Measurements from ENCODE around the gene UBE3A. TPM values are rescaled to one million over a fixed set of nuclear protein-coding genes. Genes with fewer than 3 reads are reported as not detected.

UBE3A gene
- total and polyA plus RNA-seq, 8 donors, result 8.9 to 48.9 (median 39.0) TPM

DNA sequence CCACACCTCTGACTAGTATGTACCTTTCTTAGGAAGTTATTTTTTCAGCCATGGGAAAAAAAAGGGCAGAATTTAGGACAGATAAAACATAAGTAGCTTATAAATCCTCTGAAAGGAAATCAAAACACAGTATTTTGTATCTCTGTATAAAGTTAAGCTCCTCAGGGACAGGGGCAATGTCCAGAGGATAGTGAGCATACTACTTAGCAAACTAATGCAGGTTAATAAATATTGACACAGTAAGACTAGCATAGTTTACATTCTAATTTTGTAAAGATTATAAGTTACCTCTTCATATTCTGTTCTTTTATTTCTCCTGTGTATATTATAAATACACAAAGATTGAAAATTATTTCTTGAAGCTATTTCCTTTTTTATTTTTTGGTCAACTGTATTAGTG lies 2.1 kb downstream of the UBE3A start:
- TF ChIP-seq, protein P1, sequence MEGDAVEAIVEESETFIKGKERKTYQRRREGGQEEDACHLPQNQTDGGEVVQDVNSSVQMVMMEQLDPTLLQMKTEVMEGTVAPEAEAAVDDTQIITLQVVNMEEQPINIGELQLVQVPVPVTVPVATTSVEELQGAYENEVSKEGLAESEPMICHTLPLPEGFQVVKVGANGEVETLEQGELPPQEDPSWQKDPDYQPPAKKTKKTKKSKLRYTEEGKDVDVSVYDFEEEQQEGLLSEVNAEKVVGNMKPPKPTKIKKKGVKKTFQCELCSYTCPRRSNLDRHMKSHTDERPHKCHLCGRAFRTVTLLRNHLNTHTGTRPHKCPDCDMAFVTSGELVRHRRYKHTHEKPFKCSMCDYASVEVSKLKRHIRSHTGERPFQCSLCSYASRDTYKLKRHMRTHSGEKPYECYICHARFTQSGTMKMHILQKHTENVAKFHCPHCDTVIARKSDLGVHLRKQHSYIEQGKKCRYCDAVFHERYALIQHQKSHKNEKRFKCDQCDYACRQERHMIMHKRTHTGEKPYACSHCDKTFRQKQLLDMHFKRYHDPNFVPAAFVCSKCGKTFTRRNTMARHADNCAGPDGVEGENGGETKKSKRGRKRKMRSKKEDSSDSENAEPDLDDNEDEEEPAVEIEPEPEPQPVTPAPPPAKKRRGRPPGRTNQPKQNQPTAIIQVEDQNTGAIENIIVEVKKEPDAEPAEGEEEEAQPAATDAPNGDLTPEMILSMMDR (IDR thresholded peaks at IDR 0.05), result no peak
- H3K27me3 ChIP-seq, result no peaks in the 10 kb centered on the region
- FAIRE-seq (no peak), DNase-seq (no peak), ATAC-seq (no peak)
- no peaks in the 10 kb centered on the region for H3K9me3 ChIP-seq
- no peaks in the 10 kb centered on the region for H3K36me3 ChIP-seq
- intact Hi-C loops (cut with DNase I), result no loop called here
- peaks cover 0 to 20% (median 11%) of the 10 kb centered on the region in 3 donors for H3K4me1 ChIP-seq
- no peak overlapping the region for H3K27ac ChIP-seq
- peak overlapping the region in 1 of 4 donors; percentile 96 for H3K4me3 ChIP-seq

DNA sequence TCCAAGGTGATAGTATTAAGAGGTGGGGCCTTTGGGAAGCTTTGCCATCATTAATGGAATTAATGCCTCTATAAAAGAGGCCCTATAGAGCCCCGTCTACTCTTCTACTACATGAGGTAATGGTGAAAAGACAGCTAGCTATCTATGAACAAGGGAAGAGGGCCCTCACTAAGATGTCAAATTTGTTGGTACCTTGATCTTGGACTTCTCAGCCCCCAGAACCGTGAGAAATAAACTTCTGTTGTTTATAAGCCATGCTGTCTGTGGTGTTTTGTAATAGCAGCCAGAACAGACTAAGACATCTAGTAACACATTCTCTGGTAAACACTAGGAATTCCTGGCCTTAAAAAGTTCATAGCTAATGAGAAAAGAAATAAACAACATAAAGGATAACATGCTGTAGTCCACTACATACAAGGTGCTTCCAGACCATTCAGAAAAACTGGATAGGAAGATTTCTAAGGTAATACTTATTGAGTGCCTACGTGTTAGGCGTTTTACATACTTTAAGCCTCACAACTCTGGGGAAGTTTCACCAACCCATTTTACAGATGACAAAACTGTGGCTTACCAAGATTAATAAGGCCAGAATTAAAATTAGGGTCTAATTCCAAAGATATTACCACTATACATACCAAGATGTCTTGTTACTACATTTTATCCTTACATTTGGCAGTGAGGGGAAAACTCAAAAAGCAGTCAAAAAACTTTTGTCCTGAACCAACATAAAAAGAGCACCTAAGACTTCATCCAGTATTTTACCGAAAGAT lies 3.2 kb downstream of the UBE3A start:
- no peaks in the 10 kb centered on the region for H3K36me3 ChIP-seq
- TF ChIP-seq, protein P1 (IDR thresholded peaks at IDR 0.05), result no peak
- no peaks in the 10 kb centered on the region for H3K9me3 ChIP-seq
- no peak overlapping the region for H3K27ac ChIP-seq
- H3K4me1 ChIP-seq, result peaks cover 0 to 20% (median 12%) of the 10 kb centered on the region in 3 donors
- WGBS, 2 donors, result 89 to 92% methylated on average over 5 of the region's 5 CpGs
- FAIRE-seq (no peak), DNase-seq (no peak), ATAC-seq (no peak)
- H3K27me3 ChIP-seq, result no peaks in the 10 kb centered on the region
- H3K4me3 ChIP-seq, result no peak overlapping the region
- intact Hi-C loops (cut with DNase I), result no loop called here

DNA sequence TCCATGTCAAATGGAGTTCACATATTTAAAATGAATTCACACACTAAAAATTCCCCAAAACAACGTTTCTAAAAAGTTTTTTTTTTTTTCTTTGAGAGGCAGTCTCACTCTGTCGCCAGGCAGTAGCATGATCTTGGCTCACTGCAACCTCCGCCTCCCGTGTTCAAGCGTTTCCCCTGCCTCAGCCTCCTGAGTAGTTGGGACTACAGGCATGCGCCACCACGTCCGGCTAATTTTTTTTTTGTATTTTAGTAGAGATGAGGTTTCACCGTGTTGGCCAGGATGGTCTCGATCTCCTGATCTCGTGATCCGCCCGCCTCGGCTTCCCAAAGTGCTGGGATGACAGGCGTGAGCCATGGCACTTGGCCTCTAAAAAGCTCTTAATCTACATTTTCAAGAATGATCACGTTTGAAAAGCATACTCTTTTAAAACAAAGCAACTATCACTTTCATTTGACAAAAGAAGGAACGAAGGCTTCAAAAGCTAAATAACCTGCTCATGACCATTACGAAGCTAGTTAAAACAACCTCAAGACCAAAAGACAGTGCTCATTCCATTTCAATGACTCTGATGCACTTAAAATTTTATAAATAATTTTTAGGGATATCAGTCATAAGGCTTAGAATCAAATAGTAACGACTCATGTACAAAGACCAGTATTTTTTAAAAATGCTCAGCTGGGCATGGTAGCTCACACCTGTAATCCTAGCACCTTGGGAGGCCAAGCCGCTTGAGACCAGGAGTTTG lies 5.5 kb downstream of the UBE3A start:
- TF ChIP-seq, protein P1 (IDR thresholded peaks at IDR 0.05), result no peak
- WGBS, 2 donors, result 83 to 85% methylated on average over 20 of the region's 20 CpGs
- intact Hi-C loops (cut with DNase I), result no loop called here

DNA sequence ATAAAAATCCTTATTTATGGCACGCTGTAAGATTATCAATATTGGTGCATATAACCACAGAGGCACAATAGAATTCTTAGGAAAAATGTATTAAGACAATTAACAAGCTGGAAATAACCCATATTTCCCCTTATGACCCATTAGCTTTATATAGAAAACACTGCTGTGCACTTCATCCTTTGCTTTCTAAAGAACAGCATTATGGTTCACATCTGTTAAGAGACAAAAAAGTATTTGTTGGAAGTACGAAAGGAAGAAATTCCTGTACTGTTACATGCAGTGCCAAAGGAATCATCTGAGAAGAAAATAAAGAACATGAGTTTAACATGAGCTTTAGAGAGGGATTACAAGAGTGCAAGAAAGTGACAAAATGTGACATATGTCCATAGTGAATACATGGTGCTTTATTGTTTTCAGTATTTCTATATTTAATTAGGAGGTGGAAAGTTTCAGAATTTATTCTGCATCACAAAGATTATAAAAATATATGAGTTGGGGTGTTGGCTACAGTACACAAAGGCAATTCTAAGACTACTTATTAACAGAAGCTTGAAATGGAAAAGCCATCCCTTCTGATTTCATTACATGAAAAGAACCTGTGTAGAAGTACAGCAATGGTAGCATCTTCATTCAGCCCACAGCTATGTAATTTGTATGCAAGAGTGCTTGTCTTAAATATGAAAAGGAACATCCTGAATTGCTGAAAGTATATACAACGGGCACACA lies 6.8 kb downstream of the UBE3A start:
- Histone ChIP-seq H3K4me1 (peaks cover 0 to 20% (median 19%) of the 10 kb centered on the region in 3 donors), H3K27ac (no peak overlapping the region), H3K4me3 (no peak overlapping the region), H3K9me3 (no peaks in the 10 kb centered on the region), H3K27me3 (no peaks in the 10 kb centered on the region), H3K36me3 (no peaks in the 10 kb centered on the region)
- intact Hi-C loops (cut with DNase I), result no loop called here
- DNase-seq (no peak), FAIRE-seq (no peak), ATAC-seq (no peak)
- TF ChIP-seq, protein P1 (IDR thresholded peaks at IDR 0.05), result no peak
- 70% methylated on average over 3 of the region's 3 CpGs for WGBS, 2 donors

More for the DNA sequence above, 5.5 kb downstream of the UBE3A start:
- no peaks in the 10 kb centered on the region for H3K36me3 ChIP-seq
- peaks cover 0 to 20% (median 15%) of the 10 kb centered on the region in 3 donors for H3K4me1 ChIP-seq
- FAIRE-seq (no peak), DNase-seq (no peak), ATAC-seq (no peak)
- no peaks in the 10 kb centered on the region for H3K27me3 ChIP-seq
- no peak overlapping the region for H3K4me3 ChIP-seq
- no peak overlapping the region for H3K27ac ChIP-seq
- no peaks in the 10 kb centered on the region for H3K9me3 ChIP-seq
